NCI-H524 treated with DMSO at 0.1 percent for 48 hours (cell line): ENCODE data around the gene HOXB3.
"Not testable (repeated sequence)": the region's sequence is repeated elsewhere in the genome, so short reads cannot be mapped to it uniquely, and the experiment has no call there.

Source experiments
- DNase-seq: peaks from one replicate; lab custom pipeline; 2025; lab: John Stamatoyannopoulos, UW

HOXB3 gene

DNA sequence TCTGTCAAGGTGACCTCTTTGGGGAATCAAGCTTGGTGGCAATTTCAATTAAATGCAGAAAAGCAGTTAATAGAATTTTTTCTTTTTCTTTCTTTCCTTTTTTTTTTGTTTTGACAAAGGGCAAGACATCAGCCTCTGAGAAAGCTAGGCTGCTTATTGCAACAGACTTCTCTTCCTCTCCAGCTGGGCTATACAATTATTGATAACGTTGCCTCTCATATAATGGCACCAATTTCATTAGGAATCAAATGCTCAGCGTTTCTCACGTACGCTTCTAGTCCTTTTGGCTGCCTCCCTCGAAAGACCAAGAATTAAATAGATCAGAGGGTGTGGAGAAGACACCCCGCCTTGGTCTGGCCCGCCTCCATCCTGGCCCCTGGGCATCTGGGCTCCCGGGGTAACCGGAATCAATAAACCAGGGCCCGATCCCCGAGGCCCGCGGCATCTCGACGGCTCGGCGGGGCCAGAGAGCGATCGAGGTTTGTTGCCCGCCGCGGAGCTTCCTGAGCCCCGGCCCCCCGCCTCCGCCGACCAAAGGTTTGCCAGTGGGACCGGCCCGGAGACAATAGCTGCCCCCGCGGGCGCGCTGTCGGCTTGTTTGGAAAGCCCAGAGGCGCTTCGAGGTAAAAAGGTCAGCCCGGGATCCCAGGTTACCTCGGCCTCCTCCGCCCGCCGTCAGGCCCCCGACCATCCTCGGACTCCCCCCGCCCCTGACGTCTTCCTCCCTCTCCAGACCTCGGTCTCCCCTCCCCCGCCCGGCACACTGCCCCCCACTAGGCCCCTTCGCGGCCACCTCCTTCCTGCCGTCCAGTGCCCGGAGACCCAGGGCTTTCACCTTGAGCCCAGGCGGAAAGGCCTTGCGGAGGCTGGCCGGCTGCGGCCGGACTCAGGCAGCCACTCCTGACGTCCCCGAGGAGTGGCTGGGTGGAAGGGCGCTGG is 63.2 kb downstream of the HOXB3 start:
- DNase-seq: no peak

GRCh38 chr17:48523010-48523409 is 67.0 kb downstream of the HOXB3 start:
- DNase-seq: no peak

- DNase-seq: no peak
Observed at GRCh38 chr17:48522031-48522653, 67.9 kb downstream of the HOXB3 start.

DNA sequence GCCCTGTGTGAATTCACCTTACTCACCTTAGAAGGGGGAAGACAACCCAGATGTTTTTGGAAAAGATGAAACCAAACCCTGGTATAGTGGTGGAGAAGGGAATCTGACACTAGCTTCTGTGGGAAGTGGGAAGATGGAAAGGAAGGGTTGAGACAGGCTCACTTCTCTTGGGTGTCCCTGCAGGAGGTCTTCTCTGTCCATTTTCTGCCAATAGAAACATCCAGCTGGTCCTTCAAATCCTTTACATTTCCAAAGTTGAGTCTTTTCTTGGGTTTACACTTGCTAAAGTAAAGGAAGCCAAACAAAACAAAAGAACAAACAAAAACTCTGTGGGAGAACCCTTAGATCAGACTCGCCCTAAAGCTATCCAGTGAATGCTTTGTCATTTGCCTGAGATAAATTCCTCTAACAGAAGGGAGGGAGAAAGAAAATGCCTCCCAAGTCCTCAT is 69.4 kb downstream of the HOXB3 start:
- DNase-seq: no peak

DNA sequence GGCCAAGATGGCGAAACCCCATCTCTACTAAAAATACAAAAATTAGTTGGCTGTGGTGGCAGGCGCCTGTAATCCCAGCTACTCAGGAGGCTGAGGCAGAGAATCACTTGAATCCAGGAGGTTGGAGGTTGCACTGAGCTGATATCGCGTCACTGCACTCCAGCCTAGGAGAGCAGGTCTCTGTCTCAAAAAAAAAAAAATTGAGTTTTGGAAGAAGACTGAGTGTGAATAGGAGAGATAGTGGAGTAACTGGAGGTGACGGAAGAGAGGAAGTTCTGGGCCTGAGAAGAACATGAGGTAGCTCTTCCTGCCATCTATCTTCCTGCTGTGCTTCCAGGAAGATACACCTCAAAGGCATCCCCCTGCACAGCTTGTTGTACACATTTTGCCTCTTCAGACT is 70.6 kb downstream of the HOXB3 start:
- no peak for DNase-seq

GRCh38 chr17:48517478-48517877 is 72.6 kb downstream of the HOXB3 start:
- no peak for DNase-seq

DNA sequence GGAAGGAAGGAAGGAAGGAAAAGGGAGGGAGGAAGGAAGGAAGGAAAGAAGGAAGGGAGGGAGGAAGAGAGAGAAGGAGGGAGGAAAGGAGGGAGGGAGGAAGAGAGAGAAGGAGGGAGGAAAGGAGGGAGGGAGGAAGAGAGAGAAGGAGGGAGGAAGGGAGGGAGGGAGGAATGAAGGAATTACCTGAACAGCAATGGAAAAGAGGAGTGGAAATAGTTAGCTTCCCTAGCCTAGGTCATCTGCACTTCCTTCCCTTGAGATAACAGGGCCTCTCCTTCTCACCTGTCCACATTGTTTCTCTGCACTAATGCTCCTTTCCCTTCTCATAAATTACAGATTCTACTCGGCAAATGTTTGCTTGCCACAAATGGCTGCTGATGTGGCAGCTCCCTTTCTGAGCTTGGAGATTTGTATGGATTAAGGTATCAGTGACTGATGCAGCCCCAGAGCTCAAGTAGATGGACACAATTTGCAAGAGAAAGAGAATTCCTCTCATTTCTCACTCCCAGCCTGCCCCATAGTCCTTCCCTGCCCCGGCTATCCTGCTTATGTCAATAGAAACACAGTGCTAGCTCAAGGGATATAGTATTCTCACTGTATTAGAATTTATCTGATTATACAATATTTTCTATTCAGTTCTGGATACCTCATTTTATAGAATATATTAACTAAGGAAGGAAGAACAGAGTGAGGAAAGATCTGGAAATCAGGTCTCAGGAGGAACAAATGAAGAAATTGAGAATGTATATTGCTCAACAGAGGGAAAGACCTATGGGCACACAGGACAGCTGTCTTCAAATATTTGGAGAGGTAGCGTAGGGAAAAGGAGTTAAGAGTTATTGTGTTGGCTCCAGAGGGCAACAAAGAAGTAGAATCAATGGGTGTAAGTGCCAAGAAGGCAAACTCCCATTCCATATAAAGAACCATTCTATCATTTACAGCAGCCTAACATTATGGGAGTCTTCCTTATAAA is 73.8 kb downstream of the HOXB3 start:
- no peak for DNase-seq

DNA sequence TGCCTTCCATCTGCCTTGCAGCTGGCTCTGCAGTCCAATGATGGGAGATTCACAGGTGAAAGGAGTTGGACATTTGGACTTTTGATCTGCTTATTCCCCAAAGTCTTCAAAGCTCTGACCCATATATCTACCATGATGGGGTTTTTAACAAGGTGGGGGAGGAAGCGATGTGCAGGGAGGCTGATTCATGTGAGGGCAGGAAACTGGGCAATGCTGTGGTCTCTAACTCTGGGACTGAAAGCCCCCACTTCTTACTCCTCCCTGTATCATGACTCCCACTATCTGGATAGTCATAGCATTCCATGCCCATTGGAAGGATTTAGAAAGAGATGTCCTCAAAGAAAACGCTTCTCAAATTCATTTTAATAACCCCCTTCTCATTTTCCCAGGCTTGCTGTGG is 75.6 kb downstream of the HOXB3 start:
- no peak for DNase-seq

DNA sequence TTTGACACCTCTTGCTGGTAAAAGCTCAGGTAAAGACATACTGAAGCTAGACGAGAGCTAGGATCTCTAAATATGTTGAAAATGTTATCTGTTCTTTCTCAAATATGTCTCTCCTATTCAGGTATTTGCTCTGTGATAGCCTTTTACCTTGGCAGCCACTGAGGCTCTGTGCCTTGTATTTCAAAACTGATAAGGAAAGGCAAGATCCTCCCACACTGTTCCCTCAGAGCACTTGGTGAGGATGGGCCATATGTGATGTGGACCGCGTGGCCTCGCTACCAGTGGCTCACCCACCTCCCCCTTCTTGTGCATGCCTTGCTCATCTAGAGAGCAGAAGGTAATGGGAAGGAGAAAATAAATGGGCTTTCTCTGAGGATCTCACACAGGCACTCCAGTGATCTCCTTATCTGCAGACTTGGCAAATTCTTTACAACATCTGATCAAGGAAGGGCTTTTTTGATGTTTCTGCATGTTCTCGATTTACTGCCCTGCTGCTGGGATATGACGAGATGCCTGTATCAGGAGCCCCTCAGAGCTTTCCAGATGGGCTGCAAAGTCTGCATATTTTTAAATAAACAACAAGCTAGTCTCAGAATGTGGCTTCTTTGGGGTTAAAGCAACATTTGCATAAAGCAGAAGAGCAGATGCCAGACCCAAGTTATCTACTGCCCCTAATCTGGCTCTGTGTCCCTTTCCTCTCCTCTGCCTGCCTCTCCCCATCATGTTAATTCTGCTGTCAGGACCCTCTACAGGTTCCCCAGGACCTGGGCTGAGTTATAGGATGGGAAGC is 76.2 kb downstream of the HOXB3 start:
- no peak for DNase-seq

GRCh38 chr17:48513097-48513496 is 76.9 kb downstream of the HOXB3 start:
- no peak for DNase-seq

DNA sequence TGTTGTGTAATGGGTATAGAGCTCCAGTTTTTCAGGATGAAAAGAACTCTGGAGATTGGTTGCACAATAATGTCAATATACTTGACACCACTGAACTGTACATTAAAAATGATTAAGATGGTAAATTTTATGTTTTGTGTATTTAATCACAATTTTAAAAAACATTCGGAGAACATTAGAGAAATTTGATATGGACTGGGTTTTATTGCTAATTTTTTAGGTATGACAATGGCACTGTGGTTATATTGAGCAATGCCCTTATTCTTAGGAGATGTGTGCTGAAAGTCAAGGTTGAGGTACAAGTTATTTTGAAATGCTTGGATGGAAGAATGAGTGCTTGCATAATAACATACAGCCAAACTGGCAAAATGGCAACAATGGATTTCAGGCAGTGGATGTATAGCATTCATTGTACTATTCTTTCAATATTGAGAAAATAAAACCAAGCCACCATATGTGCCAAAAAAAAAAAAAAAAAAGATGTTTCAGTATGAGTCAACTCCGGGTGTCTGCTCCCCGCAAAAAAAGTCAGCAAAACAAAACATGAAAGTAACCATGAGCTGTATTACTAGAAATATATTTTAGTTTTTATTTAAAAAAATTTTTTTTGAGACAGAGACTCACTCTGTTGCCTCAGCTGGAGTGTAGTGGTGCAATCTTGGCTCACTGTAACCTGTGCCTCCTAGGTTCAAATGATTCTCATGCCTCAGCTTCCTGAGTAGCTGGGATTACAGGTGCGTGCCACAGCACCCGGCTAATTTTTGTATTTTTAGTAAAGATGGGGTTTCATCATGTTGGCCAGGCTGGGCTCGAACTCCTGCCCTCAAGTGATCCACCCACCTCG is 79.1 kb downstream of the HOXB3 start:
- DNase-seq: no peak

GRCh38 chr17:48510381-48510760 is 79.7 kb downstream of the HOXB3 start:
- DNase-seq: no peak

DNA sequence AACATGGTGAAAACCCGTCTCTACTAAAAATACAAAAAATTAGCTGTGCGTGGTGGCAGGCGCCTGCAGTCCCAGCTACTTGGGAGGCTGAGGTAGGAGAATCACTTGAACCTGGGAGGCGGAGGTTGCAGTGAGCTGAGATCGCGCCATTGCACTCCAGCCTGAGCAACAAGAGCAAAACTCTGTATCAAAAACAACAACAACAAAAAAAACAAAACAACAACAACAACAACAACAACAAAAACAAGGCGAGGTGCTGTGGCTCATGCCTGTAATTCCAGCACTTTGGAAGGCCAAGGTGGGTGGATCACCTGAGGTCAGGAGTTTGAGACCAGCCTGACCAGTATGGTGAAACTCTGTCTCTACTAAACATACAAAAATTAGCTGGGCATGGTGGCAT is 80.3 kb downstream of the HOXB3 start:
- DNase-seq: not testable (repeated sequence)

GRCh38 chr17:48506246-48506645 is 83.8 kb downstream of the HOXB3 start:
- DNase-seq: no peak

GRCh38 chr17:48505788-48506187 is 84.3 kb downstream of the HOXB3 start:
- DNase-seq: no peak

DNA sequence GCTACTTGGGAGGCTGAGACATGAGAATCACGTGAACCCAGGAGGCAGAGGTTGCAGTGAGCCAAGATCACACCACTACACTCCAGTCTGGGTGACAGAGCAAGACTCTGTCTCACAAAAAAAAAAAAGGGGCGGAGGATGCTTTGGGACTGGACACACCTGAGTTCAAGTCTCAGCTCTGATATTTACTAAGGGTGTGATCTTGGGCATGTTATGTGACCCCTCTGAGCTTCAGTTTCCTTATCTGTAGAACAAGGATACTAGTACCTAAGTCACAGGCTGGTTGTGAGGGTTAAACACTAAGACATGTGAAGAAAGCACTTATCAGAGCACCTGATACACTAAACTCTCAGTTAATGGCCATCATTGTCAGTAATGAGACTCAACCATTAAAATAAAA is 85.1 kb downstream of the HOXB3 start:
- DNase-seq: no peak

DNA sequence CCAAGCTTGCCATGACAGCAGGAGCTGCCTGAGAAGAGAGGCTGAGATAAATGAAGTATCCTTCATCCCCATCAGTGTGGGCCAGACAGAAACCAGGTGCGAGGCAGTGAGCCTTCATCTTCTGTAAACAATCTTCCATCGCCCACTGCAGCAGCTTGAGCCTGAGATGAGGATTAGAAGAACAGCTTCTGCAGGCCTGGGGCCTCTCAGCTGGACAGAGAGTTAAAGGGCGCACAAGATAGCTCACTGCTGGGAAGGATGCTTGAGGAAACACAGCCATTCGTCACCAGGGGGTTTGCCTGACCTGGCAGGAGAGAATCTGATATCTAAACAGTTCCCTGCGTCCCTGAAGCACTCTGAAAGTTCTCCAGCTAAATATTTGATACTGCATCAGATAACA is 86.3 kb downstream of the HOXB3 start:
- DNase-seq: no peak

- no peak for DNase-seq
Observed at GRCh38 chr17:48502901-48503300, 87.1 kb downstream of the HOXB3 start.

- no peak for DNase-seq
Observed at GRCh38 chr17:48502312-48502711, 87.7 kb downstream of the HOXB3 start.
